ENCODE data around the gene ERC1.
A peak's percentile ranks its signal among the peaks of the same experiment; 100 is the strongest.
"Not testable (repeated sequence)": the region's sequence is repeated elsewhere in the genome, so short reads cannot be mapped to it uniquely, and the experiment has no call there.

ERC1 gene

GRCh38 chr12:1078002-1078401, 87.0 kb downstream of the ERC1 start:
- no peak for DNase-seq (ENCODE audit: low read depth)

GRCh38 chr12:1080520-1081223, 89.6 kb downstream of the ERC1 start:
- DNase-seq (ENCODE audit: low read depth) = no peak

- DNase-seq (ENCODE audit: low read depth) = no peak
Observed at GRCh38 chr12:1083151-1083888, 92.3 kb downstream of the ERC1 start.

GRCh38 chr12:1083889-1084262, 92.9 kb downstream of the ERC1 start:
- no peak for DNase-seq (ENCODE audit: low read depth)

- DNase-seq (ENCODE audit: low read depth) = no peak
Observed at GRCh38 chr12:1091350-1091749, 100.3 kb downstream of the ERC1 start.

- no peak for DNase-seq (ENCODE audit: low read depth)
Observed at GRCh38 chr12:1093166-1093751, 102.2 kb downstream of the ERC1 start.

GRCh38 chr12:1094714-1095113, 103.7 kb downstream of the ERC1 start:
- no peak for DNase-seq (ENCODE audit: low read depth)

GRCh38 chr12:1099158-1099557, 108.1 kb downstream of the ERC1 start:
- DNase-seq (ENCODE audit: low read depth) = no peak

- not testable (repeated sequence) for DNase-seq (ENCODE audit: low read depth)
Observed at GRCh38 chr12:1099618-1100017, 108.6 kb downstream of the ERC1 start.

- no peak for DNase-seq (ENCODE audit: low read depth)
Observed at GRCh38 chr12:1102115-1102514, 111.1 kb downstream of the ERC1 start.

- no peak for DNase-seq (ENCODE audit: low read depth)
Observed at GRCh38 chr12:1102791-1103450, 111.9 kb downstream of the ERC1 start.

- DNase-seq (ENCODE audit: low read depth) = no peak
Observed at GRCh38 chr12:1103632-1104031, 112.6 kb downstream of the ERC1 start.

- no peak for DNase-seq (ENCODE audit: low read depth)
Observed at GRCh38 chr12:1104088-1104800, 113.2 kb downstream of the ERC1 start.

GRCh38 chr12:1107669-1108068, 116.6 kb downstream of the ERC1 start:
- no peak for DNase-seq (ENCODE audit: low read depth)

GRCh38 chr12:1108276-1108675, 117.3 kb downstream of the ERC1 start:
- no peak for DNase-seq (ENCODE audit: low read depth)

GRCh38 chr12:1115484-1116231, 124.6 kb downstream of the ERC1 start:
- DNase-seq (ENCODE audit: low read depth) = no peak

- no peak for DNase-seq (ENCODE audit: low read depth)
Observed at GRCh38 chr12:1117371-1117770, 126.3 kb downstream of the ERC1 start.

- peak; percentile 20 for DNase-seq (ENCODE audit: low read depth)
Observed at GRCh38 chr12:1117970-1118563, 127.0 kb downstream of the ERC1 start.

- no peak for DNase-seq (ENCODE audit: low read depth)
Observed at GRCh38 chr12:1122786-1123185, 131.8 kb downstream of the ERC1 start.

GRCh38 chr12:1126091-1126490, 135.1 kb downstream of the ERC1 start:
- DNase-seq (ENCODE audit: low read depth) = no peak

- DNase-seq (ENCODE audit: low read depth) = no peak
Observed at GRCh38 chr12:1127021-1127420, 136.0 kb downstream of the ERC1 start.

Data from stimulated activated CD8-positive, alpha-beta memory T cell treated with anti-CD3 and anti-CD28 coated beads, Interleukin-12 subunit alpha, Interleukin-12 subunit beta, amount 100 ng/mL, for 4 hours (primary cell).